NCI-H1417 (cell line): ENCODE measurements around the gene PEDS1.
"Not testable (repeated sequence)": the region's sequence is repeated elsewhere in the genome, so short reads cannot be mapped to it uniquely, and the experiment has no call there.

Experiments
- DNase-seq, 3 experiments: peaks; one replicate each; lab custom pipeline; 2025; lab: John Stamatoyannopoulos, UW

The PEDS1 gene

DNA sequence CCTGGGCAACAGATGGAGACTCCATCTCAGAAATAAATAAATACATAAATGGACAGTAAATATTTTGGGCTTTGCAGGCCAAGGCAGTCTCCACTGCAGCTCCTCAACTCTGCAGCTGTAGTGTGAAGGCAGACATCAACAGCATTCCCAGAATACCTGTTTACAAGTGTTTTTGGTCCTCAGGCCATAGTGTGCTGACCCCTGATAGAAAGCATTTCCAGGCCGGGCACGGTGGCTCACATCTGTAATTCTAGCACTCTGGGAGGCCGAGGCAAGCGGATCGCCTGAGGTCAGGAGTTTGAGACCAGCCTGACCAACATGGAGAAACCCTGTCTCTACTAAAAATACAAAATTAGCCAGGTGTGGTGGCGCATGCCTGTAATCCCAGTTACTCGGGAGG is 18.4 kb downstream of the PEDS1 start:
- DNase-seq, result not testable (repeated sequence)

- DNase-seq, result no peak
Observed at GRCh38 chr20:50133474-50134217, 19.9 kb downstream of the PEDS1 start.

DNA sequence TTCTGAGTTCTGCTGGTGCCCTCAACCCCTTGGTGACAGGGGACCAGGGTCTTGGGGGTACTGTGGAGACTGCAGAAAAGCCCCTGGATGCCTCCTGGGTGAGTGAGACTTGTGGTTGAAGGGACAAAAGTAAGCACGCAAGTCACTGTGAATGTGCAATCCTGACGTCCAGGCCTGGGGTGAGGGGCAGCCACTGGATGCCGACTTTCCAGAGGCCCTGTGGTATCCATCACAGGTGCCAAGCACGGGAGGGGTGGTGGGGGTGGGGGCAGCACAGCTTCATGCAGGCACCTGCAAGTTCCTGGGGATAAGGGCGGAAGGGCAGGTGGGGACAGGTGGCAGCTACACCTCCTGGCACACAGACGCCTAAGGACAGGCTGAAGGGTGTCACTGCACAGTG is 20.5 kb downstream of the PEDS1 start:
- DNase-seq, result peak in 2 of 3 experiments; percentile 10 to 21

- no peak for DNase-seq
Observed at GRCh38 chr20:50130995-50131394, 22.5 kb downstream of the PEDS1 start.

- DNase-seq, result no peak
Observed at GRCh38 chr20:50130356-50130723, 23.2 kb downstream of the PEDS1 start.

DNA sequence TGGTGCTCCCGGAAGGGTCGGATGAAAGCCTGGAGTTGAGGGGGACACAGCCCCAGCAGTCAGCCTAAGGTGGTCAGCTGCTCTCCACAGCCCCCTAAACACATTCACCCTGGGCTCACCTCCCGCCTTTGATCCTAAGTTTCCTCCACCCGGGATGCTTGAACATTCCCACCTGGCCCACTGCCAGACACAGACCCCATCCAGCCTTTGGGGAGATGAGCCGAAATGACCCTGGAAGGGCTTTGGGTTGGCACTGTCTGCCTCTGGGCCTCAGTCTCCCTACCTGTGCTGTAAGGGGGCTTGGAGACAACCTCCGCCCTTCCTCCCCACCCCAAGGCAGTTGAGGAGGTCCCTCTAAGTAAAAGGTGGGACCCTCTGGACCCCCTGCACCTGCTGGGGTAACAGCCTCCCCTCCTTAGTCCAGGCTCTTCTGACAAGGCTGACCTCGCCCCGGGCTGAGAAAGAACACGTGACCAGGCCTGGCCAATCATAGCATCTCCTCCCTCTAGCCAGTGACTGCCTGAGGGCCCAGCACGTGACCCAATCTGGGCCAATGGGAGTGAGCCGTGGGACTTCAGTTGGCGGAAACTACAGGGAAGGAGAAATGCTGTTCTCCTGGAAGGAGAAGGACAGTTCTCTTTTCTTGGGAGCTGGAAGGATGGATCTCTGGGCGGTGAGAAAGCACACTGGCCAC is 23.7 kb downstream of the PEDS1 start:
- no peak for DNase-seq

DNA sequence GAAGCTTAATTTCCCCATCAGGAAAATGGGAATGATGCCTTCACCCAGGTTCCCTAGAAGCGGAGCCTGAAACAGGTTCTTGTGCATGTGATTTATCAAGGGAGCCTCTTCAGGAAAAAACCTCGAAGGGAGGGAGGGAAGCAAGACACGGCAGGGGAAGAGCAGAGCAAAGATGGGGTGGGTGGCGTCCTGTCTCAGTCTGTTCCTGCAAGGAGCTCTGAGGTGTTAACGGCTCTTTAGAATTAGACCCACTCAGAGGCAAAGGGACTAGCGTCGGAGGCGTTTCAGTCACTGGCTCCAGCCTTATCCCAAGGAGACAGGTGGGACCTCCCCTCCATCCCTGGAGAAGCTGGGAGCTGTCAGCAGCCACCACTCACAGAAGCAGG is 25.0 kb downstream of the PEDS1 start:
- no peak for DNase-seq

DNA sequence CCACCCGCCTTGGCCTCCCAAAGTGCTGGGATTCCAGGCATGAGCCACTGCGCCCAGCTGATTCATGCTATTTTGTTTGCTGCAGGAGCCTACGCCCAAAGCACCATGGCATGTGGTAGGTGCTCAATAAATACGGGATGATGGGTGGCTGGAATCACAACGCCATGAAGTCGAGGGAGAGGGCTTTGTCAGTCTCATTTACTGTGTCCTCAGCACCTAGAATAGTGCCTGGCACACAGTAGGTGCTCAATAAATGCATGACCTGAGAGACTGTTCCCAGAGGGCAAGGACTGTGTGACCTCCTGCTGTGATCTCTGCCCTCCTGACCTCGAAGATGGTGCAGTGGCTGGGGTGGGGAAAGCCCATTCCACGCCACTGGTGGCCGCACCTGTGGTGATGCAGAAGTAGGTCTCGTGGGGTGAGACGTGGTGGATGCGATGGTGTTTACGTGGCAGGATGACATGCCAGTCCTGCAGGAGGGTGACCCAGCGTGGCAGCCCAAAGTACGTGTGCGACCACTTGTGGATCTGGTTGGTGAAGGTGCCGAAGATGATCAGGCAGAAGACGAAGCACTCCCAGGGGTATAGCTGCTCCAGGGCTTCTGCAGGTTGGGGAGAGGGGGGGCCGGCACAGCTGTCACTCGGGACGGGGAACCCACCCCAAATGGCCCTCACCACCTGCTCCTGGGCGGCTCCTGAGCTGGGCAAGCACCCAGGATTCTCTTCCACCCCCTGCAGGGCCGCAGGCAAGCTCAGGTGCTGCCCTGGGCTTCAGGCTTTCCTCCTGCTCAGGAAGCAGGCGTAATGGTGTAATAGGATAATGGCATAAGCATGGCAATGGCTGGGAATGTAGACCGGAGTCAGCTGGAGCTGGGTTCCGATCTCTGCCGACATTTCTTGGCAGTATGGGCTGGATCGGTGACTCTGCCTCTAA is 25.7 kb downstream of the PEDS1 start:
- no peak for DNase-seq

- no peak for DNase-seq
Observed at GRCh38 chr20:50126662-50127061, 26.9 kb downstream of the PEDS1 start.

DNA sequence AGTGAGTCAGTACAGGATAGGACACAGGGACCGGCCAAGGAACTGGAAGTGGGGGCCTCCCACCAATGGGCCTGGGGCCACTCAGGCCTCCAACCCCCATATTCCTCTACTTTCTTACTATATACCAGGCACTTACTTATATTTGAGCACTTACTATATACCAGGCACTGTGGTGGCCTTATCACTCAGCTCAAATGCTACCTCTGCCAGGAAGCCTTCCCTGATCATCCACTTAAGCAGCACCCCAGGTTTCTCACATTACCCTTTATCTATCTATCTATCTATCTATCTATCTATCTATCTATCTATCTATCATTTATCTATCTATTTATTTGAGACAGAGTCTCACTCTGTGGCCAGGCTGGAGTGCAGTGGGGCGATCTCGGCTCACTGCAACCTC is 28.2 kb downstream of the PEDS1 start:
- DNase-seq, result no peak

GRCh38 chr20:50124496-50124895 is 29.0 kb downstream of the PEDS1 start:
- no peak for DNase-seq

- no peak for DNase-seq
Observed at GRCh38 chr20:50123418-50123817, 30.1 kb downstream of the PEDS1 start.

- no peak for DNase-seq
Observed at GRCh38 chr20:50122763-50123162, 30.8 kb downstream of the PEDS1 start.

DNA sequence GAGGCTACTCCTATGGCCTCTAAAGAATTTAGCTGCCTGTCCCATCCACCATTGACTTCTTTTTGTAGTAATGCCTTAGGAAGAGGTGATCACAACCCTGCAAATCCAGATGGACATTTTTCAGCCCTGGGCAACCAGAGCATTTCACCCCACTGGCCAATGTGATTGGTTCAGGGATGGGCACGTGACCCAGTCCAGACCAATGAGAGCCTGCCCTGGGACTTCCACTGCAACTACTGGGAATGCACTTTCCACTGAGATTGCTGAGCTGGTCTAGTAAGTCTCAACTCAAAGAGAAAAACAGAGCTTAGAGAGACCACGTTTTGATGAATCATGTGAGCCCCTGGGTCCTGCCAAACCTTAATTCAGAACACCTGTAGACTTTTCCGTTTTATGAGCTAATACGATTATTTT is 31.7 kb downstream of the PEDS1 start:
- peak in 1 of 3 experiments; percentile 12 for DNase-seq

- DNase-seq, result peak; percentile 8 to 76 (median 56)
Observed at GRCh38 chr20:50120935-50121693, 32.4 kb downstream of the PEDS1 start.

- DNase-seq, result no peak
Observed at GRCh38 chr20:50118203-50118602, 35.3 kb downstream of the PEDS1 start.

DNA sequence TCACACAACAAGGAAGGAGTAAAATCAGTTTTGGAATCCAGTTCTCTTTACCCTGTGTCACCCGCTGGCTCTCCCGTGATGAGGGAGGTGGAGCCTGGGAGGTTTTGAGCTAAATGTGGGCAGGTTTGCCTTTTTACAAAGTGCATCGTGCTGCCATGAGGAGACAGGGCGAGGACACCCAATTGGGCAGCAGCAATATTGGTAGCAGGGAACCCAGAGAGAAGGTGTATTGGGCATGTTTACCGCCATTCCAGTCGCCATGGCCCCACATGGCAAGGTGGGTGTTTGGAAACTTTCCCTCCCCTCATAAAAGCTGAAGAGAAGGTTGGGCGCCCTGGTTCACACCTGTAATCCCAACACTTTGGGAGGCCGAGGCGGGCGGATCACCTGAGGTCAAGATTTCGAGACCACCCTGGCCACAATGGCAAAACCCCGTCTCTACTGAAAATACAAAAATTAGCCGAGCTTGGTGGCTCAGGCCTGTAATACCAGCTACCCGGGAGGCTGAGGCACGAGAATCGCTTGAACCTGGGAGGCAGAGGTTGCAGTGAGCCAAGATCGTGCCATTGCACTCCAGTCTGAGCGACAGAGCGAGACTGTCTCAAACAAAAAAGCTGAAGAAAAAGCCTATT is 37.0 kb downstream of the PEDS1 start:
- DNase-seq, result no peak

DNA sequence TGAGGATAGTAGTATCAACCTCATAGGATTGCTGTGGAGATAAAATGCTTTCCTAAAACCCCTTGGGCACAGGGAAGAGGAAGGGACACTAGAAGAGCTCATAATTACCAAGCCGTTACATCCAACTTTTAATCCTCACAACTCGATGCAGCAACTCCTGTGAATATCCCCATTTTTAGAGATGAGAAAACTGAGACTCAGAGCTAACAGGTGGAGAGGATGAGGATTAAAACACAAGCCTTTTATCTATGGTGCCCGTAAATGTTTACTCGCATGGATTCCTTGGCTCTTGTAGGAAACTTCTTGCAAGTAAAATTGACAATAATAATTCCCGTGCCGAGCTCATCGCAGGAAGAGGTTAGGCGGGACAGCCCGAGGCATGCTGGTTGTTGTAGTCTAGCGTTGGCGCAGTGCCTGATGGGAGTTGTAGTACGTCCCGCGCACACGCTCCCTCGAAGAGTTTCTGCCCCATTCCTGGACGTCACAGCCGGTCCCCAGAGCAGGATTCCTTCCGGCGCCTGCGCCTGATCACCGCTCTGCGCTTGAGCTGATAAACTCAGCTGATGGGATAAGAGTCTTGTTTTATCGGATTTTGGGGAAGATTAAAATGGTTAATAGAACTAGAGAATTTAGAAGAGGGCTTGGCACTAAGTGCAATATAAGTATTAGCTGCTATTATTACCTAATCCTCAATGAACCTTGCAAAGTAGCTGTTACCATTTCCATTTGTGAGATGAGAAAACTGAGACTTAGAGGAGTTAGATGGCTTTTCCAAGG is 37.7 kb downstream of the PEDS1 start:
- DNase-seq, result peak; percentile 85 to 94 (median 88)

GRCh38 chr20:50115041-50115512 is 38.4 kb downstream of the PEDS1 start:
- no peak for DNase-seq
